Prostate gland (tissue), 2 donors: Measurements from ENCODE around the gene GRM8.

ENCODE experiments used
- CTCF ChIP-seq, 4 experiments: fragments of 200-600 bp in 2 of 4; fragments of 450-650 bp in 2 of 4; sonication (generic) in 2 of 4; IDR thresholded peaks; 1 replicate in 3 of 4; 2 replicates in 1 of 4; pipeline ENCODE4 v1.5.1; 2016 to 2019; ENCODE audit warnings: antibody characterized with exemption in 4 of 4, mild to moderate bottlenecking in 2 of 4, moderate library complexity in 2 of 4
- POLR2A ChIP-seq: fragments of 450-650 bp; IDR thresholded peaks from one replicate; pipeline ENCODE4 v1.6.1; 2016; ENCODE audit warnings: antibody characterized with exemption, mild to moderate bottlenecking

GRCh38 chr7:126541406-126541805 lies 711.3 kb downstream of the GRM8 start:
- TF ChIP-seq CTCF (IDR thresholded peaks at IDR 0.05) (no peak), POLR2A (no peak)
